Measurements from ENCODE around the gene SNX25. TPM values are rescaled to one million over a fixed set of nuclear protein-coding genes. Genes with fewer than 3 reads are reported as not detected.

The SNX25 gene
- total RNA-seq, 4 donors from 2014 or later = 12.4 to 92.4 (median 17.8) TPM

GRCh38 chr4:185259719-185260118, 50.3 kb downstream of the SNX25 start:
- DNase-seq = no peak
- Histone ChIP-seq H3K27ac (no peak overlapping the region), H3K36me3 (no peaks in the 10 kb centered on the region), H3K9me3 (no peaks in the 10 kb centered on the region), H3K4me1 (peaks cover 0 to 14% (median 0%) of the 10 kb centered on the region in 4 donors), H3K4me3 (no peak overlapping the region), H3K27me3 (no peaks in the 10 kb centered on the region)
- TF ChIP-seq, protein P1, sequence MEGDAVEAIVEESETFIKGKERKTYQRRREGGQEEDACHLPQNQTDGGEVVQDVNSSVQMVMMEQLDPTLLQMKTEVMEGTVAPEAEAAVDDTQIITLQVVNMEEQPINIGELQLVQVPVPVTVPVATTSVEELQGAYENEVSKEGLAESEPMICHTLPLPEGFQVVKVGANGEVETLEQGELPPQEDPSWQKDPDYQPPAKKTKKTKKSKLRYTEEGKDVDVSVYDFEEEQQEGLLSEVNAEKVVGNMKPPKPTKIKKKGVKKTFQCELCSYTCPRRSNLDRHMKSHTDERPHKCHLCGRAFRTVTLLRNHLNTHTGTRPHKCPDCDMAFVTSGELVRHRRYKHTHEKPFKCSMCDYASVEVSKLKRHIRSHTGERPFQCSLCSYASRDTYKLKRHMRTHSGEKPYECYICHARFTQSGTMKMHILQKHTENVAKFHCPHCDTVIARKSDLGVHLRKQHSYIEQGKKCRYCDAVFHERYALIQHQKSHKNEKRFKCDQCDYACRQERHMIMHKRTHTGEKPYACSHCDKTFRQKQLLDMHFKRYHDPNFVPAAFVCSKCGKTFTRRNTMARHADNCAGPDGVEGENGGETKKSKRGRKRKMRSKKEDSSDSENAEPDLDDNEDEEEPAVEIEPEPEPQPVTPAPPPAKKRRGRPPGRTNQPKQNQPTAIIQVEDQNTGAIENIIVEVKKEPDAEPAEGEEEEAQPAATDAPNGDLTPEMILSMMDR (IDR thresholded peaks at IDR 0.05) = no peak
- TF ChIP-seq POLR2A (IDR thresholded peaks at IDR 0.05) = no peak

- H3K27me3 ChIP-seq = no peaks in the 10 kb centered on the region
- no peaks in the 10 kb centered on the region for H3K9me3 ChIP-seq
- H3K4me3 ChIP-seq = no peak overlapping the region
- no peak overlapping the region for H3K27ac ChIP-seq
- TF ChIP-seq POLR2A (IDR thresholded peaks at IDR 0.05) = no peak
- H3K36me3 ChIP-seq = peaks cover 0 to 3% (median 0%) of the 10 kb centered on the region in 3 donors
- DNase-seq = no peak
- H3K4me1 ChIP-seq = peaks cover 0 to 14% (median 0%) of the 10 kb centered on the region in 4 donors
Observed at GRCh38 chr4:185261946-185262345, 52.5 kb downstream of the SNX25 start.

DNA sequence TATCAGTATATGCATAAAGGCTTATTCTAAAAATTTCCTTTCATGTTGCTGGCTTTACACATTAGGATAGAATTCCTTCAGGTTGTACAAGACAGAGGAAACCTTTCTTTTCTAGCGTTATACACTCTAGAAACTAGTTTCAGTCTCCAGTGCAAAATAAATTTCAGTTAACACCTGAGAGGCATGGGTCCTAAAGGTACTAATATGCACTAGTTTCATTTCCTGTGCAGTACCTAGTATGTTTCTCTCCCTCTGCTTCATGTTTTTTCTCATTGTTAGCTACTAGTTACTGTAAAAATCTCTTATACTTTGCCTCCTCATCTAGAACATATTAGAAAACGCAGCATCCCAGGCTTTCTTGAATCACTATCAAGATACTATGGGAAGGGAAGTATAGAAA, 54.0 kb downstream of the SNX25 start:
- peaks cover 0 to 8% (median 0%) of the 10 kb centered on the region in 4 donors for H3K4me1 ChIP-seq

DNA sequence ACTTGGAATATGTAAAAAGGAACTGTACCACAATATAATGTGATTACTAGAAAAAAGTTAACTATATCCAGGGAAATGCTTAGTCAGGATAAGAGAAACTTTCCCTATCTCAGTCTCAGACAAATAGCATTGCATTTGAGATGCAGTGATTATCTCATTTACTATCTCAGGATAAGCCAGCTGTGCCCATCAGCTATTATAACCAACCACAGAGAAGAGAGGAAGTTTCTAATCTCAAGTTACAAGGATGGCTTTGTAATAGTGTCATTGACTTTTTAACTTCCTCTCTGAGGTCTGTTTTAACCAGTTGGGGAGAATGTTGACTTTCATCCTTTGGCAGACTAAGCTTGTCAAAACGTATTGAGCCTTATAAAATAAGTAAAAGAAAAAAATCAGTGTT, 56.5 kb downstream of the SNX25 start:
- no peaks in the 10 kb centered on the region for H3K4me1 ChIP-seq
- no peaks in the 10 kb centered on the region for H3K27me3 ChIP-seq
- H3K36me3 ChIP-seq = peaks cover 0 to 14% (median 0%) of the 10 kb centered on the region in 3 donors
- H3K27ac ChIP-seq = no peak overlapping the region
- TF ChIP-seq, protein P1 (IDR thresholded peaks at IDR 0.05) = no peak
- TF ChIP-seq POLR2A (IDR thresholded peaks at IDR 0.05) = no peak
- DNase-seq = no peak
- no peak overlapping the region for H3K4me3 ChIP-seq
- no peaks in the 10 kb centered on the region for H3K9me3 ChIP-seq

More for the DNA sequence above, 54.0 kb downstream of the SNX25 start:
- DNase-seq = no peak
- Histone ChIP-seq H3K36me3 (peaks cover 0 to 14% (median 0%) of the 10 kb centered on the region in 3 donors), H3K27ac (no peak overlapping the region), H3K27me3 (no peaks in the 10 kb centered on the region), H3K9me3 (no peaks in the 10 kb centered on the region), H3K4me3 (no peak overlapping the region)
- TF ChIP-seq, protein P1 (IDR thresholded peaks at IDR 0.05) = no peak

DNA sequence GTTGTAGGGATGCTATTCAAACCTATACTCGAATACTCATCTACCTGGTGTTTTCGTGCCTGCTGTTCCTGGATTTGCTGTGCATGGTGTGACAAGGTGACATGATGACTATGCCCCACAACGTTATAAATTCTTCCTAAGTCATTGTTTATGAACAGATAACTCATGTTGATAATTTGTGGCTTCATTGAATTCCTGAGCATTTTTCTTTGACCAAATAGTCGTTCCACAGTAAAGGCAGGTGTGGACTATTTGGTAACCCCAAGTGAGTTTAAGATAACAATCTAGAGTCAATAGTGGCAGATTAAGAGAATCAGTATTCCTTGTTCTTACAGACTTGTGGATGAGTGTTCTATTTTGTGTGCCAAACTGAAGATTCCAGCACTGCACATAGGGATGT, 59.9 kb downstream of the SNX25 start:
- Histone ChIP-seq H3K9me3 (no peaks in the 10 kb centered on the region), H3K4me3 (no peak overlapping the region), H3K27ac (no peak overlapping the region), H3K4me1 (no peaks in the 10 kb centered on the region), H3K36me3 (peaks cover 0 to 14% (median 0%) of the 10 kb centered on the region in 3 donors), H3K27me3 (no peaks in the 10 kb centered on the region)
- no peak for TF ChIP-seq POLR2A (IDR thresholded peaks at IDR 0.05)
- TF ChIP-seq, protein P1 (IDR thresholded peaks at IDR 0.05) = no peak
- no peak for DNase-seq

DNA sequence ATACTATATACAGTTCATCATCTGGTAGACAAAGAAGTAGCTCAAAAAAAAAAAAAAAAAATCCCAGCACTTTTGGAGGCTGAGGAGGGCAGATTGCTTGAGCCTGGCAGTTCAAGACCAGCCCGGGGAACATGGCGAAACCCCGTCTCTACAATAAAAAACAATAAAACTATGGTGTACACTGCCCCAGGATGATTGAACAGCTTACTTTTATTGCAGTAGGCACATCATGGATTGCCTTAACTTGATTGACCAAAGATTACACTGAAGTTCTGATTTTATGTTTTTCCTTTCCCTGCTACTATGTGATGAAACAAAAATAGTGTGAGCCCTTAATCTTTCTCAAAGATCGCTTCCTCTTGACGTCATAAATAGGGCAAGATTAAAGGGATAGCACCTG, 60.6 kb downstream of the SNX25 start:
- DNase-seq = no peak
- TF ChIP-seq POLR2A (IDR thresholded peaks at IDR 0.05) = no peak
- TF ChIP-seq, protein P1 (IDR thresholded peaks at IDR 0.05) = no peak
- no peaks in the 10 kb centered on the region for H3K9me3 ChIP-seq

More for the DNA sequence above, 60.6 kb downstream of the SNX25 start:
- H3K27ac ChIP-seq = no peak overlapping the region
- no peak overlapping the region for H3K4me3 ChIP-seq
- no peaks in the 10 kb centered on the region for H3K27me3 ChIP-seq
- peaks cover 0 to 14% (median 0%) of the 10 kb centered on the region in 3 donors for H3K36me3 ChIP-seq
- H3K4me1 ChIP-seq = no peaks in the 10 kb centered on the region

All from Peyer's patch (tissue), 4 donors.